WTC11 (cell line): ENCODE data around the gene ADAM30. TPM values are rescaled to one million over a fixed set of nuclear protein-coding genes. Genes with fewer than 3 reads are reported as not detected.

Source experiments
- ATAC-seq: fragments of 200-7000 bp; cut with Tn5 transposase; 2 replicates; pipeline ENCODE4 v1.10.0; 2021; ENCODE audit warnings: mild to moderate bottlenecking, moderate library complexity
- CTCF ChIA-PET: fragments of 300-600 bp; sonication (Branson Sonifier 250); formaldehyde crosslinking; loops from one replicate; lab custom pipeline; 2021; ENCODE audit warnings: antibody characterized with exemption; lab: Charles Lee
- POLR2A ChIA-PET: fragments of 350-600 bp; sonication (Branson Sonifier 250); formaldehyde crosslinking; loops from one replicate; lab custom pipeline; 2021; ENCODE audit warnings: antibody characterized with exemption; lab: Charles Lee
- DNase-seq: peaks from one replicate; pipeline ENCODE4 v3.0.0; 2021; ENCODE audit warnings: low spot score
- H3K27ac Mint-ChIP-seq: 2 replicates; pipeline ENCODE4 v1.8.0; 2021; ENCODE audit warnings: mixed read lengths
- H3K27me3 Mint-ChIP-seq: 2 replicates; pipeline ENCODE4 v1.8.0; 2021; ENCODE audit warnings: low read depth, mild to moderate bottlenecking, moderate library complexity, mixed read lengths
- H3K36me3 Mint-ChIP-seq: 2 replicates; pipeline ENCODE4 v1.8.0; 2021; ENCODE audit warnings: mixed read lengths
- H3K4me1 Mint-ChIP-seq: 2 replicates; pipeline ENCODE4 v1.8.0; 2022; ENCODE audit warnings: mixed read lengths
- H3K4me3 Mint-ChIP-seq: 2 replicates; pipeline ENCODE4 v1.8.0; 2021; ENCODE audit warnings: mild to moderate bottlenecking, moderate library complexity, mixed read lengths
- H3K9me3 Mint-ChIP-seq: 2 replicates; pipeline ENCODE4 v1.8.0; 2021; ENCODE audit warnings: mixed read lengths
- CBFB ChIP-seq: sonication (generic); formaldehyde crosslinking; IDR thresholded peaks from 2 replicates; pipeline ENCODE4 v1.8.1; 2022; ENCODE audit warnings: mild to moderate bottlenecking, low read depth, missing genetic modification reagents
- GABPB1 ChIP-seq: sonication (generic); formaldehyde crosslinking; IDR thresholded peaks from 2 replicates; pipeline ENCODE4 v1.8.1; 2023; ENCODE audit warnings: mild to moderate bottlenecking, missing genetic modification reagents
- GRHL2 ChIP-seq: fragments of 250-450 bp; sonication (Bioruptor Pico); IDR thresholded peaks from 2 replicates; pipeline ENCODE4 v1.8.0; 2022; ENCODE audit warnings: mild to moderate bottlenecking, moderate library complexity; ENCODE audit not compliant: insufficient replicate concordance, severe bottlenecking
- JUN ChIP-seq: sonication (generic); formaldehyde crosslinking; IDR thresholded peaks from 2 replicates; pipeline ENCODE4 v1.8.0; 2023; ENCODE audit warnings: mild to moderate bottlenecking, missing genetic modification reagents
- MYBL2 ChIP-seq: sonication (generic); formaldehyde crosslinking; IDR thresholded peaks from 2 replicates; pipeline ENCODE4 v1.8.1; 2023; ENCODE audit warnings: mild to moderate bottlenecking, moderate library complexity, missing genetic modification reagents
- NFATC4 ChIP-seq: fragments of 250-450 bp; sonication (Bioruptor Pico); IDR thresholded peaks from 2 replicates; pipeline ENCODE4 v1.9.0; 2021; ENCODE audit warnings: mild to moderate bottlenecking
- NFE2L1 ChIP-seq: sonication (generic); formaldehyde crosslinking; IDR thresholded peaks from 2 replicates; pipeline ENCODE4 v1.8.1; 2023; ENCODE audit warnings: missing genetic modification reagents
- NFYB ChIP-seq: sonication (generic); formaldehyde crosslinking; conservative IDR thresholded peaks from 2 replicates; pipeline ENCODE4 v1.8.0; 2022; ENCODE audit warnings: low read depth, missing genetic modification reagents
- PRRX2 ChIP-seq: fragments of 250-450 bp; sonication (Bioruptor Pico); IDR thresholded peaks from 2 replicates; pipeline ENCODE4 v1.8.0; 2021; ENCODE audit warnings: mild to moderate bottlenecking
- SMAD4 ChIP-seq: sonication (generic); formaldehyde crosslinking; IDR thresholded peaks from 2 replicates; pipeline ENCODE4 v1.8.0; 2022; ENCODE audit warnings: mild to moderate bottlenecking, missing genetic modification reagents
- TEAD1 ChIP-seq: sonication (generic); formaldehyde crosslinking; IDR thresholded peaks from 2 replicates; pipeline ENCODE4 v1.8.0; 2022; ENCODE audit warnings: mild to moderate bottlenecking, missing genetic modification reagents
- TP53 ChIP-seq: sonication (generic); formaldehyde crosslinking; IDR thresholded peaks from 2 replicates; pipeline ENCODE4 v1.8.1; 2023; ENCODE audit warnings: mild to moderate bottlenecking, missing genetic modification reagents
- ZBTB21 ChIP-seq: sonication (generic); formaldehyde crosslinking; IDR thresholded peaks from 2 replicates; pipeline ENCODE4 v1.8.1; 2023; ENCODE audit warnings: mild to moderate bottlenecking, missing genetic modification reagents, borderline replicate concordance
- ZNF263 ChIP-seq: sonication (generic); formaldehyde crosslinking; IDR thresholded peaks from 2 replicates; pipeline ENCODE4 v1.8.1; 2022; ENCODE audit warnings: low read depth, mild to moderate bottlenecking, moderate library complexity, missing genetic modification reagents
- ZNF317 ChIP-seq: sonication (generic); formaldehyde crosslinking; IDR thresholded peaks from 2 replicates; pipeline ENCODE4 v1.8.1; 2023; ENCODE audit warnings: low read depth, mild to moderate bottlenecking, moderate library complexity, missing genetic modification reagents, borderline replicate concordance
- ZNF671 ChIP-seq: fragments of 250-450 bp; sonication (Bioruptor Pico); IDR thresholded peaks from 2 replicates; pipeline ENCODE4 v1.8.0; 2021; ENCODE audit warnings: mild to moderate bottlenecking
- total RNA-seq: library from RNA; stranded (reverse); gene quantifications from 3 replicates; pipeline ENCODE4 v1.2.3, GENCODE V29; 2021
- TF ChIP-seq, protein P1 (sequence below): sonication (generic); formaldehyde crosslinking; IDR thresholded peaks from 2 replicates; pipeline ENCODE4 v1.8.0; 2022; ENCODE audit warnings: missing genetic modification reagents
- TF ChIP-seq, protein P2 (sequence below): fragments of 250-450 bp; sonication (Bioruptor Pico); IDR thresholded peaks from 2 replicates; pipeline ENCODE4 v1.9.0; 2021; ENCODE audit warnings: mild to moderate bottlenecking
- TF ChIP-seq, protein P3 (sequence below): sonication (generic); formaldehyde crosslinking; IDR thresholded peaks from 2 replicates; pipeline ENCODE4 v1.8.1; 2022; ENCODE audit warnings: mild to moderate bottlenecking, missing genetic modification reagents, moderate library complexity, borderline replicate concordance
- TF ChIP-seq, protein P4 (sequence below): sonication (generic); formaldehyde crosslinking; IDR thresholded peaks from 2 replicates; pipeline ENCODE4 v1.8.0; 2023; ENCODE audit warnings: mild to moderate bottlenecking, missing genetic modification reagents
- TF ChIP-seq, protein P5 (sequence below): sonication (generic); formaldehyde crosslinking; IDR thresholded peaks from 2 replicates; pipeline ENCODE4 v1.8.1; 2023; ENCODE audit warnings: mild to moderate bottlenecking, missing genetic modification reagents, moderate library complexity
- TF ChIP-seq, protein P6 (sequence below): fragments of 250-450 bp; sonication (Bioruptor Pico); conservative IDR thresholded peaks from 2 replicates; pipeline ENCODE4 v1.9.0; 2021; ENCODE audit warnings: mild to moderate bottlenecking
- TF ChIP-seq, protein P7 (sequence below): sonication (generic); formaldehyde crosslinking; IDR thresholded peaks from 2 replicates; pipeline ENCODE4 v1.8.1; 2023; ENCODE audit warnings: mild to moderate bottlenecking, missing genetic modification reagents, moderate library complexity
- TF ChIP-seq, protein P8 (sequence below): sonication (generic); formaldehyde crosslinking; IDR thresholded peaks from 2 replicates; pipeline ENCODE4 v1.8.0; 2022; ENCODE audit warnings: mild to moderate bottlenecking, missing genetic modification reagents

Gene ADAM30
- total RNA-seq, 1 experiment from 2014 or later, result not detected

DNA sequence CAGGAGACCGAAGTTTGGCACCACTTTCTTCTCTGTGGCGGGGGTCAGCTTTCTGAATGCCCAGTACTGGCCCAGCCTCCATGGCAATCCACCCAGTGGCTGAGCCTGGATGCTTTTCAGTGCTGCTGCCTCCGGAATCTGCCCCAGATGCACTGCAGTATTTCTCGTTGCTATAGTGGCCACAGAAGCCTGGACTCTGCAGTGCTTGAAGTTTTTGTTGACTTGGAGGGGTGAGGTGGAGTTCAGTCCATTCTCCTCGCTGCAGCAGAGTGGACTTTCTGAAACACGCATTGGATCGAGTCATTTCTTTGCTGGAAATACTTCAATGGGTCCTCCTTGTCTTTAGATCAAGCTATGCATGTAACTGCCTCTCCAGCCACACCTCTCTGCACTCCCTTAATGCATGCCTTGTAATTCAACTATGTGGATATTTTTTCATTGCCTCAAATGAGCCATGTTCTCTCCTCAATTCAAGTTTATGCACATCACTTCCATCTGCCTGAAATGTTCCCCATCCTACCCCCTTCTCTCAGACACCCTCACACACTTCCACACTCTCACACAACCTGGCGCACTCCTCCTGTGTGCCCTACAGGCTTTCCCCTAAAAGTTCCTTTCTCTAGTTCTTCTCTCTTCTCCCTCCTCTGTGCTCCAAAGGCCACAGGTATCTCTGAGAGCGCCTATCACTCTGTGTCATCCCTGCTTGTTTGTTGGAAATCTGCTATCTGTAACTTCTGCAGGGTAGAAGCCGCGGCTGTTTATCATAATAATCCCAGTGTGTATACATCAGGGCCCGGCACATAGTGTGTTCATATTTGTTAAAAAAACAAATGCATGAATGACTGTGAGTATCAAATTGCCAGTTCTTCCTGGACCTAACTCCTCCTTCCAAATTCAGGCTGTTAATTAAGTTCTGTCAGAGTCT is 16.5 kb downstream of the ADAM30 start:
- POLR2A ChIA-PET, result no interaction called here
- no peak for DNase-seq

DNA sequence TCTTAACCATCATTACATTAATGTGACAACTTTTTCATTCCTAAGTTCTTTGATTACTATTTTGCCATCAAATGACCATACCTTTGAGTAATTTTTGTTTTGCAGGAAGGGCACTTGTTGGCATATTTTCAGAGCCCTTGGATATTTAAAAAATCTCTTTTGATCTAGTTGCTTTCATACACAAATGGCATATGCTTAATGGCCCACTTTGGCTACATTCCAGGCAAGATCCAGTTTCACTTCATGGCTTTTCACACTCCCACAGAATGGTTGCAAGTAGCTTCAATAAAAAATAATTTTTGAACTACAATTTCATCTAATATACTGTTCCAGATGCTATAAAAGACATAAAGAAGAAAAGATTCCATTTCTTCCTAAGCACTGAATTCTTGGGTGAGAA is 18.1 kb downstream of the ADAM30 start:
- no peak overlapping the region for H3K27ac Mint-ChIP-seq
- ATAC-seq (no peak), DNase-seq (no peak)
- no peaks in the 10 kb centered on the region for H3K4me1 Mint-ChIP-seq
- CTCF ChIA-PET, result interaction anchor here (2.0 kb wide), 1 partner anchor 18 kb away, joined by 15 read pairs; the partner anchor contains the start of gene ADAM30
- H3K36me3 Mint-ChIP-seq, result no peaks in the 10 kb centered on the region
- no peaks in the 10 kb centered on the region for H3K9me3 Mint-ChIP-seq
- no peaks in the 10 kb centered on the region for H3K27me3 Mint-ChIP-seq
- no peak overlapping the region for H3K4me3 Mint-ChIP-seq
- POLR2A ChIA-PET, result no interaction called here
- no peak for TF ChIP-seq JUN (CRISPR knock-in tag)
- no peak for TF ChIP-seq PRRX2 (CRISPR knock-in tag)
- TF ChIP-seq TEAD1 (CRISPR knock-in tag), result no peak
- TF ChIP-seq, protein P1, sequence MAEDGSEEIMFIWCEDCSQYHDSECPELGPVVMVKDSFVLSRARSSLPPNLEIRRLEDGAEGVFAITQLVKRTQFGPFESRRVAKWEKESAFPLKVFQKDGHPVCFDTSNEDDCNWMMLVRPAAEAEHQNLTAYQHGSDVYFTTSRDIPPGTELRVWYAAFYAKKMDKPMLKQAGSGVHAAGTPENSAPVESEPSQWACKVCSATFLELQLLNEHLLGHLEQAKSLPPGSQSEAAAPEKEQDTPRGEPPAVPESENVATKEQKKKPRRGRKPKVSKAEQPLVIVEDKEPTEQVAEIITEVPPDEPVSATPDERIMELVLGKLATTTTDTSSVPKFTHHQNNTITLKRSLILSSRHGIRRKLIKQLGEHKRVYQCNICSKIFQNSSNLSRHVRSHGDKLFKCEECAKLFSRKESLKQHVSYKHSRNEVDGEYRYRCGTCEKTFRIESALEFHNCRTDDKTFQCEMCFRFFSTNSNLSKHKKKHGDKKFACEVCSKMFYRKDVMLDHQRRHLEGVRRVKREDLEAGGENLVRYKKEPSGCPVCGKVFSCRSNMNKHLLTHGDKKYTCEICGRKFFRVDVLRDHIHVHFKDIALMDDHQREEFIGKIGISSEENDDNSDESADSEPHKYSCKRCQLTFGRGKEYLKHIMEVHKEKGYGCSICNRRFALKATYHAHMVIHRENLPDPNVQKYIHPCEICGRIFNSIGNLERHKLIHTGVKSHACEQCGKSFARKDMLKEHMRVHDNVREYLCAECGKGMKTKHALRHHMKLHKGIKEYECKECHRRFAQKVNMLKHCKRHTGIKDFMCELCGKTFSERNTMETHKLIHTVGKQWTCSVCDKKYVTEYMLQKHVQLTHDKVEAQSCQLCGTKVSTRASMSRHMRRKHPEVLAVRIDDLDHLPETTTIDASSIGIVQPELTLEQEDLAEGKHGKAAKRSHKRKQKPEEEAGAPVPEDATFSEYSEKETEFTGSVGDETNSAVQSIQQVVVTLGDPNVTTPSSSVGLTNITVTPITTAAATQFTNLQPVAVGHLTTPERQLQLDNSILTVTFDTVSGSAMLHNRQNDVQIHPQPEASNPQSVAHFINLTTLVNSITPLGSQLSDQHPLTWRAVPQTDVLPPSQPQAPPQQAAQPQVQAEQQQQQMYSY, result no peak
- no peak for TF ChIP-seq ZNF317 (CRISPR knock-in tag)
- no peak for TF ChIP-seq ZBTB21
- no peak for TF ChIP-seq MYBL2 (CRISPR knock-in tag)
- TF ChIP-seq NFYB (CRISPR knock-in tag), result no peak
- TF ChIP-seq NFATC4 (CRISPR knock-in tag), result no peak
- TF ChIP-seq, protein P2, sequence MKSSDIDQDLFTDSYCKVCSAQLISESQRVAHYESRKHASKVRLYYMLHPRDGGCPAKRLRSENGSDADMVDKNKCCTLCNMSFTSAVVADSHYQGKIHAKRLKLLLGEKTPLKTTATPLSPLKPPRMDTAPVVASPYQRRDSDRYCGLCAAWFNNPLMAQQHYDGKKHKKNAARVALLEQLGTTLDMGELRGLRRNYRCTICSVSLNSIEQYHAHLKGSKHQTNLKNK (CRISPR knock-in tag), result no peak
- TF ChIP-seq, protein P3, sequence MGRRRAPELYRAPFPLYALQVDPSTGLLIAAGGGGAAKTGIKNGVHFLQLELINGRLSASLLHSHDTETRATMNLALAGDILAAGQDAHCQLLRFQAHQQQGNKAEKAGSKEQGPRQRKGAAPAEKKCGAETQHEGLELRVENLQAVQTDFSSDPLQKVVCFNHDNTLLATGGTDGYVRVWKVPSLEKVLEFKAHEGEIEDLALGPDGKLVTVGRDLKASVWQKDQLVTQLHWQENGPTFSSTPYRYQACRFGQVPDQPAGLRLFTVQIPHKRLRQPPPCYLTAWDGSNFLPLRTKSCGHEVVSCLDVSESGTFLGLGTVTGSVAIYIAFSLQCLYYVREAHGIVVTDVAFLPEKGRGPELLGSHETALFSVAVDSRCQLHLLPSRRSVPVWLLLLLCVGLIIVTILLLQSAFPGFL, result no peak
- TF ChIP-seq, protein P4, sequence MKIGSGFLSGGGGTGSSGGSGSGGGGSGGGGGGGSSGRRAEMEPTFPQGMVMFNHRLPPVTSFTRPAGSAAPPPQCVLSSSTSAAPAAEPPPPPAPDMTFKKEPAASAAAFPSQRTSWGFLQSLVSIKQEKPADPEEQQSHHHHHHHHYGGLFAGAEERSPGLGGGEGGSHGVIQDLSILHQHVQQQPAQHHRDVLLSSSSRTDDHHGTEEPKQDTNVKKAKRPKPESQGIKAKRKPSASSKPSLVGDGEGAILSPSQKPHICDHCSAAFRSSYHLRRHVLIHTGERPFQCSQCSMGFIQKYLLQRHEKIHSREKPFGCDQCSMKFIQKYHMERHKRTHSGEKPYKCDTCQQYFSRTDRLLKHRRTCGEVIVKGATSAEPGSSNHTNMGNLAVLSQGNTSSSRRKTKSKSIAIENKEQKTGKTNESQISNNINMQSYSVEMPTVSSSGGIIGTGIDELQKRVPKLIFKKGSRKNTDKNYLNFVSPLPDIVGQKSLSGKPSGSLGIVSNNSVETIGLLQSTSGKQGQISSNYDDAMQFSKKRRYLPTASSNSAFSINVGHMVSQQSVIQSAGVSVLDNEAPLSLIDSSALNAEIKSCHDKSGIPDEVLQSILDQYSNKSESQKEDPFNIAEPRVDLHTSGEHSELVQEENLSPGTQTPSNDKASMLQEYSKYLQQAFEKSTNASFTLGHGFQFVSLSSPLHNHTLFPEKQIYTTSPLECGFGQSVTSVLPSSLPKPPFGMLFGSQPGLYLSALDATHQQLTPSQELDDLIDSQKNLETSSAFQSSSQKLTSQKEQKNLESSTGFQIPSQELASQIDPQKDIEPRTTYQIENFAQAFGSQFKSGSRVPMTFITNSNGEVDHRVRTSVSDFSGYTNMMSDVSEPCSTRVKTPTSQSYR, result no peak
- TF ChIP-seq ZNF671 (CRISPR knock-in tag), result no peak
- no peak for TF ChIP-seq ZNF263

More for the DNA sequence above, 16.5 kb downstream of the ADAM30 start:
- TF ChIP-seq NFE2L1, result no peak
- TF ChIP-seq, protein P5, sequence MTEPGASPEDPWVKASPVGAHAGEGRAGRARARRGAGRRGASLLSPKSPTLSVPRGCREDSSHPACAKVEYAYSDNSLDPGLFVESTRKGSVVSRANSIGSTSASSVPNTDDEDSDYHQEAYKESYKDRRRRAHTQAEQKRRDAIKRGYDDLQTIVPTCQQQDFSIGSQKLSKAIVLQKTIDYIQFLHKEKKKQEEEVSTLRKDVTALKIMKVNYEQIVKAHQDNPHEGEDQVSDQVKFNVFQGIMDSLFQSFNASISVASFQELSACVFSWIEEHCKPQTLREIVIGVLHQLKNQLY (CRISPR knock-in tag), result no peak
- TF ChIP-seq, protein P6, sequence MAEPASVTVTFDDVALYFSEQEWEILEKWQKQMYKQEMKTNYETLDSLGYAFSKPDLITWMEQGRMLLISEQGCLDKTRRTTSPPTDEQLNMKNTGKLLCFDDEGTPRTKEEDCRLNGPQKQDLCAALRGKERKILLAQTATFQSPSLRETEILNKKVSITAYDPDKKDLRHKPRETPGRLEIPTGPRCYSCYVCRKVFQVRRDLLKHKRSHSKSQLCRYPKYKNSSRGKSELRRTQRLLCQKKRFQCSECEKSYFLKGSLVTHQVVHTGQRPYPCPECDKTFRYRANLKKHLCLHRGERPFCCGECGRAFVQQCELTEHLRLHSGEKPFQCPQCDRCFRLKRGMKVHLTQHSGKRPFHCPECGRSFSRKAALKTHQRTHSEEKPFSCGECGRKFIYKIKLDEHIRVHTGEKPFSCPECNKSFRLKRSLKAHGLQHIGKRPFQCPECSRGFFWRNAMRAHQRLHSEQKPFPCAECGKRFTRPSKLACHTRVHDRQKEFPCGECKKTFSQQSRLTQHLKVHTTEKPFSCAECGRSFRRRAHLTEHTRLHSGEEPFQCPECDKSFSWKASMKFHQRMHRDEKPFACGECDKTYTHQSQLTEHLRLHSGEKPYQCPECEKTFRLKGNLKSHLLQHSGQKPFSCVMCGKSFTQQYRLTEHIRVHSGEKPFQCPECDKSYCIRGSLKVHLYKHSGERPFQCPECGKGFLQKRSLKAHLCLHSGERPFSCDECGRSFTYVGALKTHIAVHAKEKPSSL (CRISPR knock-in tag), result no peak
- TF ChIP-seq, protein P7, sequence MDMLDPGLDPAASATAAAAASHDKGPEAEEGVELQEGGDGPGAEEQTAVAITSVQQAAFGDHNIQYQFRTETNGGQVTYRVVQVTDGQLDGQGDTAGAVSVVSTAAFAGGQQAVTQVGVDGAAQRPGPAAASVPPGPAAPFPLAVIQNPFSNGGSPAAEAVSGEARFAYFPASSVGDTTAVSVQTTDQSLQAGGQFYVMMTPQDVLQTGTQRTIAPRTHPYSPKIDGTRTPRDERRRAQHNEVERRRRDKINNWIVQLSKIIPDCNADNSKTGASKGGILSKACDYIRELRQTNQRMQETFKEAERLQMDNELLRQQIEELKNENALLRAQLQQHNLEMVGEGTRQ (CRISPR knock-in tag), result no peak
- TF ChIP-seq, protein P8, sequence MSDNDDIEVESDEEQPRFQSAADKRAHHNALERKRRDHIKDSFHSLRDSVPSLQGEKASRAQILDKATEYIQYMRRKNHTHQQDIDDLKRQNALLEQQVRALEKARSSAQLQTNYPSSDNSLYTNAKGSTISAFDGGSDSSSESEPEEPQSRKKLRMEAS (CRISPR knock-in tag), result no peak
- TF ChIP-seq SMAD4 (CRISPR knock-in tag), result no peak
- TF ChIP-seq TP53, result no peak
- TF ChIP-seq GABPB1 (CRISPR knock-in tag), result no peak
- no peak for TF ChIP-seq CBFB (CRISPR knock-in tag)
- no peak for TF ChIP-seq GRHL2 (CRISPR knock-in tag)
- Mint-ChIP-seq H3K27ac (no peak overlapping the region), H3K4me1 (no peaks in the 10 kb centered on the region), H3K36me3 (no peaks in the 10 kb centered on the region), H3K9me3 (no peaks in the 10 kb centered on the region), H3K27me3 (no peaks in the 10 kb centered on the region), H3K4me3 (no peak overlapping the region)
- CTCF ChIA-PET, result interaction anchor here (2.0 kb wide), 1 partner anchor 17 kb away, joined by 15 read pairs; the partner anchor contains the start of gene ADAM30
- ATAC-seq, result no peak
